Measurements from ENCODE around the gene KIF18A. TPM values are rescaled to one million over a fixed set of nuclear protein-coding genes. Genes with fewer than 3 reads are reported as not detected.

The KIF18A gene
- total and polyA plus RNA-seq, 7 donors, result under 0.01 to 2.7 (median 0.49) TPM

DNA sequence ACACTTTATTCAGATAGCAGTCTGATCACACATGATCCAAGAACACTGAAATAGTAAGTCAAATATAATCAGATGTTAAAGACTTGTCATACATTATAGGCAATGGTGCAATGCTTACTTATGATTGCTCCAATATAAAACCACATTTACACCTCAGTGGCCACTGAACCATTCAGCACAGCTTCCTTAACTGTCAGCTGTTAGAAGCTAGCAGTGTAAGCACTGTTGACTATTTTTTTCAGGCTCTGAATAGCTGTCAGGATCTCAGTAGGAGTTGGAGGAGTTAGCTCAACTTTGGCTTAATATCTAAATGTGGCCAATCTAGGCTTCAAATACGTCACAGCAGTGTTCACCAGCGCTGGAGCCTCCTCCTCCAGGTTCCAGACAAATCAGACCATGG lies 36.9 kb upstream of the KIF18A start:
- Histone ChIP-seq H3K27ac (no peak overlapping the region), H3K9me3 (peaks cover 0 to 11% (median 4%) of the 10 kb centered on the region in 4 donors), H3K27me3 (no peaks in the 10 kb centered on the region), H3K4me3 (no peak overlapping the region), H3K4me1 (no peaks in the 10 kb centered on the region), H3K36me3 (no peaks in the 10 kb centered on the region)
- intact Hi-C loops (cut with DNase I), result no loop called here
- TF ChIP-seq, protein P1, sequence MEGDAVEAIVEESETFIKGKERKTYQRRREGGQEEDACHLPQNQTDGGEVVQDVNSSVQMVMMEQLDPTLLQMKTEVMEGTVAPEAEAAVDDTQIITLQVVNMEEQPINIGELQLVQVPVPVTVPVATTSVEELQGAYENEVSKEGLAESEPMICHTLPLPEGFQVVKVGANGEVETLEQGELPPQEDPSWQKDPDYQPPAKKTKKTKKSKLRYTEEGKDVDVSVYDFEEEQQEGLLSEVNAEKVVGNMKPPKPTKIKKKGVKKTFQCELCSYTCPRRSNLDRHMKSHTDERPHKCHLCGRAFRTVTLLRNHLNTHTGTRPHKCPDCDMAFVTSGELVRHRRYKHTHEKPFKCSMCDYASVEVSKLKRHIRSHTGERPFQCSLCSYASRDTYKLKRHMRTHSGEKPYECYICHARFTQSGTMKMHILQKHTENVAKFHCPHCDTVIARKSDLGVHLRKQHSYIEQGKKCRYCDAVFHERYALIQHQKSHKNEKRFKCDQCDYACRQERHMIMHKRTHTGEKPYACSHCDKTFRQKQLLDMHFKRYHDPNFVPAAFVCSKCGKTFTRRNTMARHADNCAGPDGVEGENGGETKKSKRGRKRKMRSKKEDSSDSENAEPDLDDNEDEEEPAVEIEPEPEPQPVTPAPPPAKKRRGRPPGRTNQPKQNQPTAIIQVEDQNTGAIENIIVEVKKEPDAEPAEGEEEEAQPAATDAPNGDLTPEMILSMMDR (IDR thresholded peaks at IDR 0.05), result no peak
- TF ChIP-seq POLR2A (IDR thresholded peaks at IDR 0.05) (no peak), EP300 (IDR thresholded peaks at IDR 0.05) (no peak)
- DNase-seq, result no peak
- WGBS, 2 donors, result 91 to 99% methylated on average over 2 of the region's 2 CpGs

DNA sequence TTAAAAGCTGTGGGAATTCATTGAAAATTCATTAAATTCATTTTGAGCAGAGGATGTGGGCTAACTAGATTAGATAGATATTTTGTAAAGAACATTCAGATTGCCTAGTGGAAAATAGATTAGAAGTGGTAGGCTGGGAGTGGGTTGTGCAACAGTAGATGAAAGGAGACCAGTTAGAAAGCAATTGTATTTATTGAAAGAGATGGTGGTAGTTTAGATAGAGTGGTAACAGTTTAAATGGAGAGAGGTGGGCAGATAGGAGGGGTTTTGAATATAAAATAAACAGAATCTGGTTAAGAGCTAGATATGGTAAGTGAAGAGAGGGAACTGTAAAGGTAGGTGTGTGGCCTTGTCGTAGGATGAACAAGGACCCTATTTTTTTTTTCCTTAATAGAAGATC lies 34.8 kb upstream of the KIF18A start:
- Histone ChIP-seq H3K36me3 (peaks cover 0 to 4% (median 0%) of the 10 kb centered on the region in 4 donors), H3K27ac (no peak overlapping the region), H3K27me3 (no peaks in the 10 kb centered on the region), H3K4me3 (no peak overlapping the region), H3K4me1 (no peaks in the 10 kb centered on the region), H3K9me3 (peaks cover 0 to 17% (median 5%) of the 10 kb centered on the region in 4 donors)
- 93 to 98% methylated on average over 1 of the region's 1 CpG for WGBS, 2 donors
- intact Hi-C loops (cut with DNase I), result no loop called here
- no peak for DNase-seq
- no peak for TF ChIP-seq EP300 (IDR thresholded peaks at IDR 0.05)

DNA sequence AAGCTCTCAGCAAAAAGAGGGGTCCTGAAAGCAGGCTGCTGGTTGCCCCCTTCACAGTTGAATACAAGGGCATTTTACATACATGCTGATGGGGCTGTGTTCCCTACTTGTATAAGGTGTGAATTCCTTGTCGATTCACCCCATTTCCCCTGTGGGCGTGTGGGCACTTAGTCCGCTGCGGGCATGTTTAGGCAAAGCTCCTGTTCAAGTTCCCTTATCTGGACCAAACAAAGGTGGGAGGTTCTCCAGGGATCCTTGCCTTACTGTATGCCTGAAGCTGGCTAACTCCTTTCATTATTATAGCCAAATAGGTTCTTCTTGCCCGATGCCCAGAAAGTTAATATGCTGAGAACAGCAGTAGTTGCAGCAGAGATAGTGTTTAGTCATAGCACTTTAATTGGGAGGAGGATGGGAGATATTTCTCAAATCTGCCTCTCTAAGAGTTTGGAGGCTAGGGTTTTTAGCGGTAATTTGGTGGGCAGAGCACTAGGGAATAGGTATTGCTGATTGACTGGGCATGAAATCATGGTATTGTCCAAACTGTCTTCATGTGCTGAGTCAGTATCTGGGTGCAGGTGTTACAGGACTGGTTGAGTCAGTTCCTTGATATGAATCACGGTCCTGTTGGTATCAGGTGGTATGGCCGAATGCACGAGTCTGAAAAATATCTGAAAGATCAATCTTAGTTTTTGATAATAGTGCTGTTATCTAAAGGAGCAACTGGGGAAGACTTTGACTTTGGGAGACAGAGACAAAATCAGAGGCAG lies 32.9 kb upstream of the KIF18A start:
- H3K27me3 ChIP-seq, result no peaks in the 10 kb centered on the region
- peaks cover 0 to 4% (median under 1%) of the 10 kb centered on the region in 4 donors for H3K36me3 ChIP-seq
- intact Hi-C loops (cut with DNase I), result no loop called here
- H3K4me3 ChIP-seq, result no peak overlapping the region
- no peak overlapping the region for H3K27ac ChIP-seq
- DNase-seq, result no peak
- H3K9me3 ChIP-seq, result peaks cover 0 to 17% (median 5%) of the 10 kb centered on the region in 4 donors
- no peaks in the 10 kb centered on the region for H3K4me1 ChIP-seq
- TF ChIP-seq, protein P1 (IDR thresholded peaks at IDR 0.05), result no peak
- no peak for TF ChIP-seq POLR2AphosphoS5 (IDR thresholded peaks at IDR 0.05)
- TF ChIP-seq EP300 (IDR thresholded peaks at IDR 0.05), result no peak
- TF ChIP-seq POLR2A (IDR thresholded peaks at IDR 0.05), result no peak
- 98 to 99% methylated on average over 9 of the region's 9 CpGs for WGBS, 2 donors

DNA sequence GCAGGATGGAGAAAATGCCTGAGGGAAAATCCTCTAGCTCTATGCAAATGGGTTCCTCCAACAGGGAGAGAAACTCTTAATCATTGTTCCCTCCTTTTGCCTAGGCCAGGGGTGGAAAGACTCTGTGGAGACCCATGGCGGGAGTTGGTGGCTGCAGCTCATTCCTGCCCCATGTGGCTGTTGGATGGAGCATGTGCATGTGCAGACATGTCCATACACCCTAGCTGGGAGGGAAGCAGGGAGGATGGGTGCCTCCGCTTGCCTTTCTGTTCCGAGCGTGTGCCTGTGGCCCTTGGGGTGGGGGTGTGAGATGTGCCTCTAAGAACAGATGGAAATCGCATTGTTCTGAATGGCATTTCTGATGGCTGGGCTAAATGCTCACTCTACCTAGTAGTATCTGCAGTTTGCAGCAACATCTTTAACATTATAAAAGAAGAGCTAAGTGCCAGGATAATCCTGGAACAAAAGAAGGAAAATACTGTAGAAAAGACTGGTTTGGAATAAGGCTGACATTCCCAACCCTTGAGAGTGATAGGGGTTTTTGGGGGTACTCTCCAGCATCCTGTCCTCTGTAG lies 32.0 kb upstream of the KIF18A start:
- Histone ChIP-seq H3K9me3 (peaks cover 0 to 17% (median 5%) of the 10 kb centered on the region in 4 donors), H3K4me1 (no peaks in the 10 kb centered on the region), H3K36me3 (peaks cover 0 to 11% (median 2%) of the 10 kb centered on the region in 4 donors), H3K4me3 (no peak overlapping the region), H3K27me3 (no peaks in the 10 kb centered on the region), H3K27ac (no peak overlapping the region)
- DNase-seq, result no peak
- TF ChIP-seq POLR2A (IDR thresholded peaks at IDR 0.05) (no peak), EP300 (IDR thresholded peaks at IDR 0.05) (no peak), POLR2AphosphoS5 (IDR thresholded peaks at IDR 0.05) (no peak)
- TF ChIP-seq, protein P1 (IDR thresholded peaks at IDR 0.05), result no peak
- intact Hi-C loops (cut with DNase I), result no loop called here
- WGBS, 2 donors, result 97% methylated on average over 5 of the region's 5 CpGs

DNA sequence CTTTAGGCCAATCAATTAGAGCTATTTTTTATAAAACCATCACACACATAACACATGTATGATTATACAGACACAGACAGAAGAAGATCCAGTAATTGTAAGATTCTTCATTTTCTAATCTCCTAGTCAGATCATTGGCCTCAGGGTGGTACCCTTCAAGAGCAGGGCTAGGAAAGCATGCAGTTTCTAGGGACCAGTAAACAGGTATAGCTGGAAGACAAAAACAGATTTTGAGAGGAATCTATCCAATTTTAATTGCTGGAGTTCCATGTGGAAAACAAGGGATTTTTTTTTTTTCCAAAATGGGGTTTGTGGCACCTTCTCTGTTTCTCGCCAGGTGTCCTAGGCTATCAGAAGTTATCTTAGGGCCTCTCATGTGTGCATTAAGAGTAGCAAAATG lies 29.9 kb upstream of the KIF18A start:
- no peak overlapping the region for H3K27ac ChIP-seq
- H3K4me1 ChIP-seq, result no peaks in the 10 kb centered on the region
- H3K9me3 ChIP-seq, result peaks cover 0 to 17% (median 5%) of the 10 kb centered on the region in 4 donors
- 96 to 99% methylated on average over 1 of the region's 1 CpG for WGBS, 2 donors
- no peak for DNase-seq
- H3K36me3 ChIP-seq, result peaks cover 0 to 12% (median 2%) of the 10 kb centered on the region in 4 donors
- no peak overlapping the region for H3K4me3 ChIP-seq
- no peaks in the 10 kb centered on the region for H3K27me3 ChIP-seq
- TF ChIP-seq POLR2AphosphoS5 (IDR thresholded peaks at IDR 0.05) (no peak), POLR2A (IDR thresholded peaks at IDR 0.05) (no peak), EP300 (IDR thresholded peaks at IDR 0.05) (no peak)
- TF ChIP-seq, protein P1 (IDR thresholded peaks at IDR 0.05), result no peak
- intact Hi-C loops (cut with DNase I), result no loop called here

All from sigmoid colon (tissue), 7 donors.